GM19372 (cell line): ENCODE data around the gene GABRG3.
"Not testable (repeated sequence)": the region's sequence is repeated elsewhere in the genome, so short reads cannot be mapped to it uniquely, and the experiment has no call there.

Experiments used
- ATAC-seq: cut with Tn5 transposase; IDR thresholded peaks from one replicate; pipeline ENCODE4 v1.9.1; 2021; ENCODE audit warnings: mild to moderate bottlenecking, low read depth, moderate library complexity; ENCODE audit not compliant: unreplicated experiment

Gene GABRG3

DNA sequence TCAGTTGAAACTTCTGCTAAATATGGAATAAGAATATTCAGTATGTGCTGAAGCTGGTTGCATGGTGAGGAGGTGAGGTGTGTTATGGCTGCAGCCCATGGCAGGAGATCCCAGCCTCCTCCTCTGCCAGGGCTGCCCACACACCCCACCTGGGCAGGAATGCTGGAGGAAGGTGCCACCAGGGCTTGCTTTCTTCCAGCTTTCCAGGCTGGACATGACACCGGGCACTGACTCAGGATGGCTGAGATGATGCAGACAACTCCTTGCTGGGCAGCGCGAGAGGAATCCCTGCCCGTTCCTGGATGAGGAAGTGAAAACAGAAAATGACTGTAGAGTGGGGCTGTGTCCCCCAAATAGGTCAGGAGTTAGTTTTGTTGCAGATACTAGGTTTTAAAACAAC, 14.1 kb downstream of the GABRG3 start:
- ATAC-seq = no peak

DNA sequence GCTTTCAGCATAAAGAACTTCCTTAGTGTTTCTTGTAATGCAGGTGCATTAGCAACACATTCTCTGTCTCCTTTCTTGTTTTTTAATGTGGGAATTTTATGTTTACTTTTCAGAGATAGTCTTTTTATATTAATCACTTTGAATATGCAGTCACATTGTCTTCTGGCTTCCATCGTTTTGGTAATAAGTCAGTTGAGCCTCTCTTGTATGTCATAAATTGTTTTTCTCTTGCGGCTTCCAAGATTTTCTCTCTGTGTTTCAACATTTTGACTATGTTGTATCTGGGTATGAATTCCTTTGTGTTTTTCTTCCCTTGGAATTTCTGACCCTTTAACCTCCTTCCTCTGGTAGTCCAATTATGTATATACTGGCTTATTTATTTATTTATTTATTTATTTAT, 25.3 kb downstream of the GABRG3 start:
- ATAC-seq = no peak

DNA sequence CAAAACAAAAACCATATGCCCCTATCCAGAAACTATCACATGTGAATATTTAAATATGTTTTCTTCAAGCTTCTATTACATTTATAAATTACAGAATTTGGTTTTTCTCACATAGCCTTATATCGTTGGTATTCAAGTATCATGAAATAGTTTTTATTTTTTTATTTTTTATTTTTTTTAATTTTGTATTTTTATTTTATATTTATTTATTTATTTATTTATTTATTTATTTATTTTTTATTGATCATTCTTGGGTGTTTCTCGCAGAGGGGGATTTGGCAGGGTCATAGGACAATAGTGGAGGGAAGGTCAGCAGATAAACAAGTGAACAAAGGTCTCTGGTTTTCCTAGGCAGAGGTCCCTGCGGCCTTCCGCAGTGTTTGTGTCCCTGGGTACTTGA, 32.0 kb downstream of the GABRG3 start:
- ATAC-seq = not testable (repeated sequence)

DNA sequence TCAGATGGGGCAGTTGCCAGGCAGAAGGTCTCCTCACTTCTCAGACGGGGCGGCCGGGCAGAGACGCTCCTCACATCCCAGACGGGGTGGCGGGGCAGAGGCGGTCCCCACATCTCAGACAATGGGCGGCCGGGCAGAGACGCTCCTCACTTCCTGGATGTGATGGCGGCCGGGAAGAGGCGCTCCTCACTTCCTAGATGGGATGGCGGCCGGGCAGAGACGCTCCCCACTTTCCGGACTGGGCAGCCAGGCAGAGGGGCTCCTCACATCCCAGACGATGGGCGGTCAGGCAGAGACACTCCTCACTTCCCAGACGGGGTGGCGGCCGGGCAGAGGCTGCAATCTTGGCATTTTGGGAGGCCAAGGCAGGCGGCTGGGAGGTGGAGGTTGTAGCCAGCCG, 33.2 kb downstream of the GABRG3 start:
- not testable (repeated sequence) for ATAC-seq

DNA sequence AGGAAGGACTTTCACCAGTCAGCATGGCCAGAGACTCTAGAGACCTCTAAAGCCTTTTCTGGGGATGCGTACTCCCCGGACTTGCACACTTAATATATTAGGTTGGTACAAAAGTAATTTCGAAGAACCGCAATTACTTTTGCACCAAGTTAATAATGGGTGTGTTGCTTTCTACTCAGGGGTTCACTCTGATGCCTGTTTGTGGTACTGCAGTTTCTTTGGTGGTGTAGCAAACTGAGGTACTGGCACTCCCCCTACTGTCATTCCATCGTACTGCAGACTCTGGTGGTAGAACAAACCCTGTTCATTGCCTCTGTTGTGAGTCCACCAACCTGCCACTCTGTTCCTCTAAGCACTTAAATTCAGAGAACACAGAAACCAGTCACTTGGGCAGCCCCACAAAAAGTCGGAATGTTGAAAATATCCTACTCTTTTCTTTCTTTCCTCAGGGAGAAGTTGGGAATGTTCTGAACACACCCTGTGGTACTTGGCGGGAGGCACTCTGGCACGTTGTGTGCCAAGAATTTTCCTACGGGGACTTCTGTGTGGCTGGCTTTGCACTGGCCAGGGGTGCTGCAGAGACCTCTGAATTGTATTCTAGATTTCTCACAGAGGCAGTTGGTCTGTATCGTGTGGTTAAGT, 46.3 kb downstream of the GABRG3 start:
- peak; percentile 94 for ATAC-seq

DNA sequence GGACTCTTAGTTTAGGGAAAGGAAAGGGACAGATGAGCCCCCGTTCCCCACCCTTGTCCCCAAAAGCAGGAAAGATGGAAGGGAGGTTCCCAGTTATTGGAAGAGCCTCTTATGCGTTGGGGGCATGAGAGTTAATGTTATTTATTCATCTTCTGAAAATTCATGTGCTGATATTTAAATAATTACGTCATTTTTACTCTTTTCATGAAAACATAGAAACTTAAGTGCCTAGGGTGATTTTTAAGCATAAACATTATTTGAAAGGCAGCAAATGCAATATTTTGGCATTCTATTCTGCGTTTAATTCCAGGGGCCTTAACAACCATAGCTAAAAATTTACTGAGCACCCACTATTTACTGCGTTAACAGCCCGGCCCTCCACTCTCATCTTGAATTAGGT, 48.7 kb downstream of the GABRG3 start:
- ATAC-seq = no peak

DNA sequence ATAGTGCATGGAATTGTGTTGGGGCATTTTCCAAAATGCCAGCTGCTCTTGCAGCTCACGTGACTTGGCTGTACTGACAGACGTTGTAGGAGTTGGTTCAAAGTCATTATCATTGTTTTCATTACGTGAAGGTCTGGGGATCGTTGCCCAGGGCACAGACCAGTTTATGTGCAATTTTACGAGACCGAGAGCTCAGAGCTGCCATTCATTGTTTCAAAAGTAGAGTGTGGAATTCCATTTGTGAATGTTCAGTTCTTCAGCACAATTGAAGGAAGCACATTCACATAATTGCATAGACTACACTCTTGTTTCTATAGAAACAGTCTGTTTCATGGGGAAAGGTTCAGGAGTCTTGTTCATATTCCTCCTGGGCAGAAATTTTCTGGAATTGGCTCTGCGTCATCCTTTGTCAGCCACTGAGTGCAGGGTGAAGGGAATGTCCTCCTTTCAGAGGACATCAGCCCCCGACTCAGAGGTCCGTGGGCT, 54.5 kb downstream of the GABRG3 start:
- ATAC-seq = no peak

DNA sequence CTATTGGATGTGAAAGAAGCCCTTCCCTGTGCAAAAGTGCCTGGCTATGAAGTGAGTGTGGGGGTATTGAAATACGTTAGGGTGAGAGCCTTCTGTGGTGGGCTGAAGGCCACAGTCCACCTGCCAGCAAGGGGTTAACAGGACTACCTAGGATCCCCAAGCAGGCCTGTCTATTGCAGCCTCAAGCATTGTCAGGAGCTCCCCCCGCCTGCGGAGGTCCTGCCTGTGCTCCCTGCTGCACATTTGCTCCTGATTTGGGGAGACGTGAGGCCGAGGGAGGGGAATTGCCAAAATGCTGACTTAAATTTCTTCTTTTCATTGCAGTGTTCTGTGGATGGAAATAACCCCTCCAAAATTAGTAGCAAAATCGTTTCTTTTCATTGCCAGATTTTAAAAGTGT, 56.2 kb downstream of the GABRG3 start:
- ATAC-seq = no peak

DNA sequence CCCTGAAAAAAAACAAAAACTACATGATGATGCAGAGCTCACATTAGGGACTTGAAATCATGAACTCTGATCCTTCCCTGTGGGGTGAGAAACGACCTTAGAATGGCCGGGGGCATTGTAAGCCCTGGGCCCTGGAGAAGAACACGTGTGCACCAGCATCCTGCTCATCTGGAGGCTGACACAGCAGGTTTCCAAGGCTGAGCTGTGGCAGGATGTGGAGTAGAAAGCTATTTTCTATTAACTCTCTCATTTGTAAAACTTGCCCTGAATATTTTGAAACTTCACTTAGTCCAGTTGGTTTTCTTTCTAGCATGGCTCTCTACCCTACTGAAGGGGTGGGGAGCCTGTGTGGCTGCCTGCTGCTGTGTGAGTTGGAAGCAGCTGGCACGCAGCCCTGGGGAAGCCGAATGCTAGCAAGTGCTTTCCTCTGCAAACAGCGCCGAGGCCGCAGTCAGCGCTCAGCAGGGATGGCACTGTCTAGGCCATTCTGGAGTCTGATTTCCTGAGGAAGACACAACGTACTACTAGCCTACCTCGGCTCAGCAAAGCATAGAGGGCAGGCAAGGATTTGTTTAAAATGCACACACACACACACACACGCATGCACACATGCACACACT, 58.0 kb downstream of the GABRG3 start:
- ATAC-seq = no peak

DNA sequence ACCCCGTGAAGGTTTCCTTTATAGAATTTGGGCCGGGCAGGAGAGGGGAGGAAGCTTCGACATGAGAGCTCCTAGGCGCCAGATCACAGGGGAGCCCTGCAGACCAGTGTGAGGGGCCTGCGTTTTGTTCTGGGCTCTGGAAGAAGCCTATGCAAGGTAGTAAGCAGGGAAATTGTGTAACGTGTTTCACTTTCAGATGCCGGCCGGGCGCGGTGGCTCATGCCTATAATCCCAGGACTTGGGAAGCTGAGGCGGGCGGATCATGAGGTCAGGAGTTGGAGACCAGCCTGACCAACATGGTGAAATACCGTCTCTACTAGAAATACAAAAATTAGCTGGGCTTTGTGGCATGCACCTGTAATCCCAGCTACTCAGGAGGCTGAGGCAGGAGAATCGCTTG, 65.2 kb downstream of the GABRG3 start:
- no peak for ATAC-seq

DNA sequence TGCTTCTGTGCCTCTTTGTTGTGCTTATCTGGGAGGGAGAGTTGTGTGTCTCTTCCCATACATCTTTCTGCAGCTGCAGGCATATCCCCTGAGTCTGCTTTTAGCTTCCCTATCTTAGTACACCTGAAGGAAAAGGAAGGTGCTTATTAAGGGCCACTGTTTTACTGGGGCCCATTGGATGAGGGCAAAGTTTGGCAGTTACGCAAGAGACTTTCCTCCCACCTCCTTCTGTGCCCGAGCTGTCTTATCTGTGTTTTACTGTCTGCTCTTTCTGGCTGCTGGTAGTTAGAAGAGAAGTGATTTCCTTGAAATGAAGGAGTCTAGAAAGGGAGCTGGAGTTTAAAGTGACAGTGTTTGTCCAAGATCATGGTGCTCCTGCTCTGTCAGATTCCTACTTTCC, 66.5 kb downstream of the GABRG3 start:
- ATAC-seq = no peak

DNA sequence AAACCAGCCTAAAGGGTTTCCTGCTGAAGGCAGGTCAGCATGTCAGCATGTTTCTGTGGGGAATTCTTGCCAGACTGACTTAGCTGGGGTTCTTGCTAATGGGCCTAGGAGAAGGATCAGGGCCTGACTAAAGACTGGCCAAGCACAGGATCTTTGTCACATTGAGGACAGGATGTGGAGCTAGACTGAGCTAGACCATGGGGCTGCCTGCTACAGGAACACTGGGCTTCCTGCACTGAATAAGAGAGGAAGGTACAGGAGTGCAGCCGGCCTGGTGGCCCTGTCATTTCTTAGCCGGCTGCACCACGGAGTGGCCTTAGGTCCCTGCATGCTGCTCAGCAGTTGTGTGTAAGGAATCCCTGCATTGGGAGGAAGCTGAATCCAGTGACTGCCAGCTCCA, 68.2 kb downstream of the GABRG3 start:
- ATAC-seq = no peak

DNA sequence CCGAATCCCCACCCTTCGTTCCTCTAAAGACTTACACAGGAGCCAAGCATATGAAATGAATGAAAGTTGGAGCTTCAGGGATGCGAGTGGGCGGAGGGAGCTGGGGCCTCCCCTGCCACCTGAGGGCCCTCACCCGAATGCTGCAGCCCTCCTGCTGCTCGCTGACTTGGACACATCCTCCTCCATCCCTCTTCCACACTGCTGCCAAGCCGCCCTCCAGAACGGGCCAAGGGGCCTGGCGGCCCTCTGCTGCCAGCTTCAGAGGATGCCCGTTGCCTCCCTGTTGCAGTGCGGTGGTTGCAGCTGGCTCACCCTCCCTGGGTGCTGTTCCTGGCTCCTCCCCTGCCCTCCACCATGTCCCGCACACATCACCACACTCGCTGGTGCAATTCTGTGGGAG, 71.2 kb downstream of the GABRG3 start:
- ATAC-seq = no peak

DNA sequence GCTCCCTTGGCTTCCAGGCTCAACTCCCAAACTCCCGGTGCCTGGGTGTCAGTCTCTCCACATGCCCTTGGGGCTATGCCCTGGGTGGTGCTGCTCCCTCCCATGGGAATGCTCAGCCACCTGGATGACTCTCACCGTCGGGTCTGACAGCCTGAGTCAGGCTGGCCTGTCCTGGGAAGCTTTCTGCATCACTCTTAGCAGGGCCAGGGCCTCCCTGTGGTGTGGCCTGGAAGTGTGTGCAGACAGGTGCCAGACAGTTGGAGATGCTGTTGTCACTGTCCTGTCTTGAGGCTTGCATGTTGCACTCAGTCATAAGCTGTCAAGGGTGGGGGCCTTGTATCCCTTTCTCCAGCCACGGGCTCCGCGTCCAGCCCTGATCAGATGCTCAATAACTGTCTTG, 71.7 kb downstream of the GABRG3 start:
- no peak for ATAC-seq

DNA sequence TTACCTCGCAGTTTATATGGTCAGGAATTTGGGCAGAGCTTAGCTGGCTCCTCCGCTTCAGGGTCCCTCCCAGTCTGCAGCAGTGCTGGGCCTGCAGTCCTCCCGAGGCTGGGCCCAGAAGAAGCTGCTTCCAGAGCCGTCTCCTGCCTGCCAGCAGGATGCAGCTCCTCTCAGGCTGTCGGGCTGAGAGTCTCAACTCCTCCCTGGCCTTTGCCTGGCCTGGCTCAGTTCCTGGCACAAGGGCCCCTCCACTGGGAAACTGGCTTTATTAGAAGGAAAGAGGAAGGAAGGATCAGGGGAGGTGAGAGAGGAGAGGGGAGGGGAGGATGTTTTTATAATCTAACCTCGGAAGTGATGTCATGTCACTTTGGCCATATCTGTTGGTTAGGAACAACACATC, 72.8 kb downstream of the GABRG3 start:
- no peak for ATAC-seq

DNA sequence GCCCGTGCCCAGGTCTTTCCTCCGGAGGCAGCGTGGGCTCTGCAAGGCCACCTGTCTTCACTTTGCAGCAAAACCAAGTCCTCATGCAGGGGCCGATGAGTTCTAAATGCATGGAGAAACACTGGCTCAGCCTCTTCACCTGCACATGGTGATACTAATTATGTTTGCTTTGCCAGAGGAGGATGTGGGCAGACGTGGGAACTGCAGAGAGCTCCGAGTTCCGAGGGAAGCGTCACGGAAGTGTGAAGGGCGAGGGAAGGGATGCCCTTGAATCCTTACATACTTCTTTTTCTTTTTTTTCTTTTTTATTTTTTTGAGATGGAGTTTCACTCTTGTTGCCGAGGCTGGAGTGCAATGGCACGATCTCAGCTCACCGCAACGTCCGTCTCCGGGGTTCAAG, 74.8 kb downstream of the GABRG3 start:
- no peak for ATAC-seq

DNA sequence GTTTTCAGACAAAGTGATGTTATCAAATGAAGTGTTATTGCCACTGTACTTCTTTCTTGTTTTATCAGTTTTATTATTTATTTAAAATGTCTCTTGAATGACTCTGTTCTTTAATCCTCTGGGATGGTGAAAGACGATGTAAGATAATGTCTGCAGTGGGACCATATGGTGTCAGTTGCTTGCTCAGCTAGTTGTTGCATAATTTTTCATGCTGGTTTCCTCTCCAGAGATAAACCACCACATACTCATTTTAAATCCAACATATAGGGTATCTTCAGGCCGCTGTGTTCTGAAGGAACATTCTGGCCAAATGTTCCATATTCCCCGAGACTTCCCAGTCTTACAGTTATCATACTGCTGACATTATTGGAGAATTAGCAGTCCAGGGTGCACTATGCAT, 75.9 kb downstream of the GABRG3 start:
- ATAC-seq = no peak

DNA sequence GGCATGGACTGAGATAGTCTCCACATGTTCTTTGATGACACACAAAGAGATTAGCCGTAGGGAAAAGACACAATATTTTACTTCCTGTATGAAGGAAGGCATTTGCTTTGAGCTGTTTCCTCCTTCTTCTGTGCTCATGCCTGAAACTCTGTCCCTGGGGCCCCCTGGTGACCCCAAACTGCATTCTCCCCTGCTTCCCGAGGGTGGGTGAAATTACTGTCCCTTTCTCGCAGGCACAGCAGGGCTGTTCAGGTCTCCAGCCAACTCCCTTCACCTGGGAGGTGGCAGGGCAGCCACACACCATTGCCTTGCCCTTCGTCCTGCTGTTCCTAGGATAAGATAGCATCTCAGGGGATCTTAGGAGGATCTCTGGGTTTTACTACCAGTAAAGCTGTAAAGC, 79.2 kb downstream of the GABRG3 start:
- ATAC-seq = no peak

DNA sequence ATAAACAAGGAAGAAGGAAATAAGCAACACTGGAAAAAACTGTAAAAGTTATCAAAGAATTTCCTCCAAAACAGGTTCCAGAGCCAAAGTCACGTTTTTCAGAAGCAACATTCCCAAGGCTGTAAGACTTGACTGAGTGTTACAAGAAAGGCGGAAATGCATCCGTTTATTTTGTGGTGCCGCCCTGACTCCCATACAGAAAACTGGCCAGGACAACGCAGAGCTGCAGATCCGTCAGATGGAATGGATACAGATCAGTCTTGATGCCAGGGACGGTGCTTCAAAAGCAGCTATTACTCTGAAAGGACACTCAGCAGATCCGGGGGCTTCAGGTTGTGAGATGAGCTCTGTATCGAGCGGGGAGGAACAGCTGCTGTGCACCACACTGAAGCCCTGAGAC, 83.4 kb downstream of the GABRG3 start:
- ATAC-seq = no peak

DNA sequence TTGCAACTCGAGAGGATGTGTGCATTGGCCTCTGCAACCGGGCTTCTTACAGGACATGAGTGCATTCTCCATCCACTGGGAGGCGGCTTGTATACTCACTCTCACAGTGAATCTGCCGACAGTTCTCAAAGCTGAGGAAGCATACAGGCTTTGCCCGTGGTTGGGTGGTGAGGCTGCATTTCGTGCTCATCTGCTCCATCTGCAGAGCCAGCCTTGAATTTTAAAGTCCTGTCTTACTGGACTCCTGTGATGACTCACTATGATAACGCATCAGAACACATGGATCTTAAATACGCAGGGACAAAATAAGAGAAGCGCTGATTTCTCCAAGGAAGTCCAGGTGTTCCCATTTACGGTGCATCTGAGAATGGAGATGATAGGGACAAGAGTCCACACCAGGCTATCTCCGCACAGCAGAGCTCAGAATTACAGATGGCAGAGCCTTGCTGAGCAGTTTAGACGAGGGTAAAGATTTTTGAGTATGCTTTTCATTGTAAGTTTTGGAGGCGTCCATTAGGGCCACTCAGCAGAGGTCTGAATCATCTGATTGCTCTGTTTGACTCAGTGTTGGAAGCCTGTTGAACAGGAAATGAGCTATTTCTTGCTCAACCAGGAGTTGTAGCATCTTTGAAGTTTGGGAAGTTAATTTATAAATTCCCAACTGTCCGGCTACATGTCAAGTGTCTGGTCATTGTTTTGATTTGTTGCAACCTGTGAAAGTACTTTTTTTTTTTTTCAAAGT, 87.1 kb downstream of the GABRG3 start:
- ATAC-seq = no peak

DNA sequence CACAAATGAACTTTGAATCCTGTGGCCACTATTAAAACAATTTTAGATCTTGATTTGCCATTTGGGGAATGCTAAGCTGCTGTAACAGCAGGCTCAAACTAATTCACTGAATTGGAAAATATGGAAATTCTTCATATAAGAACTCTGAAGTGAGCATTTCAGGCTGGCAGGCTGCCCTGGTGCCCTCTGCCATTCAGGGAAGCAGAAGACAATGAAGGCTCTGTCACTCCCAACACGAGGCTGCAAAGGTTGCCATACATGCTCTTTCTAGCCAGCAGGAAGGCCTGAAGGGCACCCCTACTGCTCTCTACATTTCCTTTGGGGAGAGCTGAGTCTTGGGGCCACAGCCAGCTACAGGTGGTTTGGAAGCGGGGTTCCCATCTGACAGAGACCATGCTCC, 88.0 kb downstream of the GABRG3 start:
- ATAC-seq = no peak
